A673 (cell line): ENCODE results near the gene TMEM126A. TPM values are rescaled to one million over a fixed set of nuclear protein-coding genes. Genes with fewer than 3 reads are reported as not detected.

Experiments used
- BruUV-seq: library from RNA; stranded (reverse); fragments of 400-500 nt; replicated peaks from 2 replicates; lab custom pipeline; 2021; lab: Mats Ljungman, UMichigan
- CTCF ChIA-PET: fragments of 300-600 bp; sonication (Branson Sonifier 250); formaldehyde crosslinking; loops from one replicate; lab custom pipeline; 2022; ENCODE audit warnings: antibody characterized with exemption; lab: Charles Lee
- POLR2A ChIA-PET: fragments of 300-600 bp; sonication (Branson Sonifier 250); formaldehyde crosslinking; loops from one replicate; lab custom pipeline; 2022; ENCODE audit warnings: antibody characterized with exemption; ENCODE audit not compliant: low non-redundant PET; lab: Charles Lee
- DNase-seq: peaks from one replicate; pipeline ENCODE4 v3.0.0-alpha.2; 2015; ENCODE audit warnings: low spot score
- H3K27ac ChIP-seq: fragments of 200-600 bp; sonication (generic); 2 replicates; pipeline ENCODE4 v1.5.1; 2016; ENCODE audit warnings: mixed run types, low read depth, mild to moderate bottlenecking, mixed read lengths, antibody characterized with exemption, low read length; ENCODE audit not compliant: poor library complexity, severe bottlenecking
- H3K27me3 ChIP-seq: fragments of 200-600 bp; sonication (generic); replicated peaks from 2 replicates; pipeline ENCODE4 v1.6.1; 2017; ENCODE audit warnings: mixed run types, low read depth, mild to moderate bottlenecking, mixed read lengths, antibody characterized with exemption, low read length; ENCODE audit not compliant: insufficient read depth, poor library complexity
- H3K36me3 ChIP-seq: fragments of 200-600 bp; sonication (generic); 2 replicates; pipeline ENCODE4 v1.6.1; 2016; ENCODE audit warnings: mixed run types, mild to moderate bottlenecking, mixed read lengths, antibody characterized with exemption, low read length; ENCODE audit not compliant: insufficient read depth, poor library complexity, severe bottlenecking
- H3K4me1 ChIP-seq: fragments of 200-600 bp; sonication (generic); 2 replicates; pipeline ENCODE4 v1.6.1; 2017; ENCODE audit warnings: mixed run types, mild to moderate bottlenecking, mixed read lengths, antibody characterized with exemption, low read length; ENCODE audit not compliant: insufficient read depth, poor library complexity, severe bottlenecking
- H3K4me3 ChIP-seq: fragments of 200-600 bp; sonication (generic); 2 replicates; pipeline ENCODE4 v1.5.1; 2016; ENCODE audit warnings: low read depth, mixed run types, mild to moderate bottlenecking, mixed read lengths, low read length; ENCODE audit not compliant: poor library complexity, severe bottlenecking
- H3K9me3 ChIP-seq: fragments of 200-600 bp; sonication (generic); 2 replicates; pipeline ENCODE4 v1.6.1; 2016; ENCODE audit warnings: mixed run types, low read depth, mild to moderate bottlenecking, mixed read lengths, antibody characterized with exemption, low read length; ENCODE audit not compliant: poor library complexity, severe bottlenecking
- EZH2 ChIP-seq: fragments of 200-600 bp; sonication (generic); IDR thresholded peaks from 2 replicates; pipeline ENCODE4 v1.6.1; 2017; ENCODE audit warnings: borderline replicate concordance, low read depth, mild to moderate bottlenecking, mixed read lengths, antibody characterized with exemption, low read length; ENCODE audit not compliant: poor library complexity, severe bottlenecking
- intact Hi-C: fragments of 100-400 bp; cut with micrococcal nuclease; formaldehyde crosslinking; loops from one replicate; pipeline ENCODE4 v1.10.0; 2022; ENCODE audit not compliant: unreplicated experiment
- total RNA-seq: library from RNA; stranded (reverse); gene quantifications from 2 replicates; pipeline ENCODE4 v1.2.3, GENCODE V29; 2021
- TF ChIP-seq, protein P1 (sequence below): fragments of 300-800, 200-600 bp; sonication (generic); conservative IDR thresholded peaks from 2 replicates; pipeline ENCODE4 v1.5.1; 2017; ENCODE audit warnings: low read depth, mild to moderate bottlenecking, antibody characterized with exemption, low read length, moderate library complexity, mixed read lengths

Gene TMEM126A
- total RNA-seq, 1 experiment from 2014 or later, result 66.0 TPM

DNA sequence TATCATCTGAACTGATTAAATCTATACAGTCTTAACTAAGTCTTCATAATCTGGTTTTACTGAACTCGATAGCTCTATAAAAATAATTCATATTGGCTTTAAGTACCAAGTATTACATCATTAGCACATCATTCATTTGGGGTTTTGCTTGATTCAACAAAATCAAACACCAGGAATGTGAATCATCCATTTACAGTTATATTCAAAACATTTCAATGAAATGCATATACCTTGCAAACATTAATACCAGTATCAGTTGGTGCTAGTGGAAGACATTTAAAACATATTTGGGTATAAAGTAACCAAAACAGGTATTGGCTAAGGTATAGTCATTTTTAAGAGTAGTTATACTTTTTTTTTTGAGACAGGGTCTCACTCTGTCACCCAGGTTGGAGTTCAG lies 50.4 kb downstream of the TMEM126A start:
- BruUV-seq, result no TSS peak
- no peak overlapping the region for H3K4me3 ChIP-seq
- H3K9me3 ChIP-seq, result no peaks in the 10 kb centered on the region
- no peaks in the 10 kb centered on the region for H3K4me1 ChIP-seq
- no peaks in the 10 kb centered on the region for H3K36me3 ChIP-seq
- no peak for TF ChIP-seq EZH2
- TF ChIP-seq, protein P1, sequence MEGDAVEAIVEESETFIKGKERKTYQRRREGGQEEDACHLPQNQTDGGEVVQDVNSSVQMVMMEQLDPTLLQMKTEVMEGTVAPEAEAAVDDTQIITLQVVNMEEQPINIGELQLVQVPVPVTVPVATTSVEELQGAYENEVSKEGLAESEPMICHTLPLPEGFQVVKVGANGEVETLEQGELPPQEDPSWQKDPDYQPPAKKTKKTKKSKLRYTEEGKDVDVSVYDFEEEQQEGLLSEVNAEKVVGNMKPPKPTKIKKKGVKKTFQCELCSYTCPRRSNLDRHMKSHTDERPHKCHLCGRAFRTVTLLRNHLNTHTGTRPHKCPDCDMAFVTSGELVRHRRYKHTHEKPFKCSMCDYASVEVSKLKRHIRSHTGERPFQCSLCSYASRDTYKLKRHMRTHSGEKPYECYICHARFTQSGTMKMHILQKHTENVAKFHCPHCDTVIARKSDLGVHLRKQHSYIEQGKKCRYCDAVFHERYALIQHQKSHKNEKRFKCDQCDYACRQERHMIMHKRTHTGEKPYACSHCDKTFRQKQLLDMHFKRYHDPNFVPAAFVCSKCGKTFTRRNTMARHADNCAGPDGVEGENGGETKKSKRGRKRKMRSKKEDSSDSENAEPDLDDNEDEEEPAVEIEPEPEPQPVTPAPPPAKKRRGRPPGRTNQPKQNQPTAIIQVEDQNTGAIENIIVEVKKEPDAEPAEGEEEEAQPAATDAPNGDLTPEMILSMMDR, result no peak
- CTCF ChIA-PET, result no interaction called here
- POLR2A ChIA-PET, result no interaction called here
- DNase-seq, result no peak
- intact Hi-C loops, result loop anchor here (5.0 kb wide), 1 partner anchor 144 kb away; no protein-coding TSS in a partner anchor
- peaks cover 27% of the 10 kb centered on the region for H3K27me3 ChIP-seq
- H3K27ac ChIP-seq, result no peak overlapping the region

DNA sequence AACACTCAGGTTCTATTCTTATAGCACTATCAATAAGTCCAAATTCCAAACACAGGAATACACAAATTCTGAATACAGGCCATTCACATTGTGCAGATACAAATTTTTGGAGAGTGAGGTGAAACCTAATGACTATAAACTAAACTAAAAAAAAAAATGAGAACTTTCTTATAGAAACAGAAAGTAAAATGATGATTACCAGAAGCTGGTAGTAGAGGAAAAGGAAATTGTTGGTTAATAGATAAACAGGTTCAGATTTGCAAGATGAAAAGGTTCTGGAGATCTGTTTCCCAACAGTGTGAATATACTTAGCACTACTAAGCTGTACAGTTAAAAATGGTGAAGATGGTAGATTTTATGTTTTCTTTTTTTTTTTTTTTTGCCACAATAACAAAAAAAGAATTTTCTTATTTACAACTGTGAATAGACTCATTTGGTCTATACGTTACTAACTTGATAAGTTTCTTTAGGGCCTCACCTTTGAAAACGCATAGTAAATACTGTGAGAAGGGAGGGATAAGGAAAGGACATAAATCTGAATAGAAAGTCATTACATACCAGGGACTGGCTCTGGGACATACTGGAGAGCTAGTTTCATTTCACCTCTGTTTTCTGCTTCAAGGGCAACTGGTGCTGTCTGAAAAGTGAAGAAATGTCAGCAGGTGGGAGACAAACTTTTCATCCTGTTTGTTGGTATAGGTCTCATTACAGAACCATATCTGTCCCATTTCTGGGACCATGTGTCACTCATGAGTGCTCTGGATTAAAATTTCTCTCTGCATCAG lies 52.4 kb downstream of the TMEM126A start:
- no peak overlapping the region for H3K4me3 ChIP-seq
- BruUV-seq, result no TSS peak
- H3K27ac ChIP-seq, result no peak overlapping the region
- peaks cover 45% of the 10 kb centered on the region for H3K27me3 ChIP-seq
- CTCF ChIA-PET, result no interaction called here
- intact Hi-C loops, result loop anchor here (5.0 kb wide), 1 partner anchor 142 kb away; no protein-coding TSS in a partner anchor
- POLR2A ChIA-PET, result no interaction called here
- TF ChIP-seq, protein P1, result no peak
- TF ChIP-seq EZH2, result no peak
- H3K36me3 ChIP-seq, result no peaks in the 10 kb centered on the region
- no peak for DNase-seq
- H3K4me1 ChIP-seq, result no peaks in the 10 kb centered on the region
- H3K9me3 ChIP-seq, result no peaks in the 10 kb centered on the region

DNA sequence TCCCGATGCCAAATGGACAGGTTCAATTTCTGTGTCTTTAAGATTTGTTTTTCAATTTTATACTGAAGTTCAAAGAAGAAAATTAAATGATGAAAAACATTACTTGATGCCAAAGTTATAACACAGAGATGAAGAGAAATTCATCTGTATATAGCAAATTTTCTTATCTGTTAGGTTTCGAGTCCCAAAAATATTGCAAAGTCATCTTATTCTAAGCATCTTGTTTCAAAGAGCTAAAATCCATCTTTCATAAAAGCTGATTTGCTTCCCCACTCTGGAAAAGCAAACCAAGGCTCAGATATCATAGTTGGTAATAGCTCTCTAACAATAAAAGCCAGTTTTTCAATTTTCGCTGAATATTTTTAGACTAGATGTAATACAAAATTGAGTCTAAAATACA lies 57.2 kb downstream of the TMEM126A start:
- POLR2A ChIA-PET, result no interaction called here
- intact Hi-C loops, result no loop called here
- CTCF ChIA-PET, result no interaction called here
- Histone ChIP-seq H3K27ac (no peak overlapping the region), H3K9me3 (no peaks in the 10 kb centered on the region), H3K4me1 (no peaks in the 10 kb centered on the region), H3K27me3 (peaks cover 53% of the 10 kb centered on the region), H3K4me3 (no peak overlapping the region), H3K36me3 (no peaks in the 10 kb centered on the region)
- BruUV-seq, result no TSS peak
- no peak for DNase-seq
- TF ChIP-seq EZH2, result no peak
- TF ChIP-seq, protein P1, result no peak
